Hematopoietic multipotent progenitor cell treated with erythropoietin and hydrocortisone succinate and interleukin-3 and kit ligand, for 17 days (in vitro differentiated cells): ENCODE measurements around the gene MECP2.
A peak's percentile ranks its signal among the peaks of the same experiment; 100 is the strongest.
"Not testable (repeated sequence)": the region's sequence is repeated elsewhere in the genome, so short reads cannot be mapped to it uniquely, and the experiment has no call there.

Experiments
- DNase-seq: peaks from one replicate; pipeline ENCODE4 v3.0.0-alpha.2; 2015; ENCODE audit warnings: low spot score

MECP2 gene

GRCh38 chrX:154097589-154098541 is at the start of gene MECP2:
TSS of gene MECP2 (minus strand) at chrX:154097717.
- peak; percentile 89 for DNase-seq

- not testable (repeated sequence) for DNase-seq
Observed at GRCh38 chrX:154144010-154144409, 46.5 kb upstream of the MECP2 start, which contains the start of gene OPN1LW. TSS of gene OPN1LW (plus strand) at chrX:154144243. CDS start at chrX:154144284, 41 bp downstream.

DNA sequence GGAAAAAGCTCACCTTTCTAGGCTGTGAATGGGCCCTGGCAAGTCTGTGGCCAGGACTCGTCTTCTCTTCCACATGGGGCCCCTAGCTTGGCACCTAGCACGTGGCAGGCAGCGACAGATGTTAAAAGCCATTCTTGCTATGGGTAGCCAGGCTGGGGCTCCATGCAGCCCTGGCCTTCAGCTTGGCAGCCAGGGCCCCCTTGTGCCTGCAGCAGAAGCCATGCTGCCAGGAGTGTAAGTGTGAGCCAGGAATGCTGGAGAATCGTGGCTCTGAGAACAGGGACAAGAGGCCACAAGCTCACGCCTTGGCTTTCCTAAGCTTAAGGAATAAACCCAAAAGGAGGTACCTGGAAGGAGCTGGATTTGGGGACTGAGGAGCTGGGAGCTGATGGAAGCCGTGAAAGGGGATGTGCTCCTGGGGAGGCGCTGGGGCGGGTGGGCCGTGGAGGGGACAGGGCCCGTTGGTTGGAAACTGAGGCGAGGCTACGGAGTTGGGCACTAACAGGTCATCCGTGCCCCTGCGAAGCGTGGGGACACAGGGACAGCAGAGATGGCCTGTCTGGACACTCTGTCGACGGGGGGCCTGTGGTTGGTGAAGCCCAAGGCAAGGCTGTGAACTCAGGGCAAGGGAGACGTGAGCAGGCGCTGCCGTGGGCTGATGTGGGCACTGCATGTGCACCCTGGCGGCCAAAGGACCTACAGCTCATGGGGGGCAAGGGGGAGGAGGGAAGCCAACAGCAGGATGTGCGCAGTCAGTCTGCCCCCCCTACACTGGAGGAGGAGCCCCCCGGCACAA is 45.6 kb upstream of the MECP2 start:
- DNase-seq: no peak

GRCh38 chrX:154142386-154142785 is 44.9 kb upstream of the MECP2 start:
- DNase-seq: no peak

DNA sequence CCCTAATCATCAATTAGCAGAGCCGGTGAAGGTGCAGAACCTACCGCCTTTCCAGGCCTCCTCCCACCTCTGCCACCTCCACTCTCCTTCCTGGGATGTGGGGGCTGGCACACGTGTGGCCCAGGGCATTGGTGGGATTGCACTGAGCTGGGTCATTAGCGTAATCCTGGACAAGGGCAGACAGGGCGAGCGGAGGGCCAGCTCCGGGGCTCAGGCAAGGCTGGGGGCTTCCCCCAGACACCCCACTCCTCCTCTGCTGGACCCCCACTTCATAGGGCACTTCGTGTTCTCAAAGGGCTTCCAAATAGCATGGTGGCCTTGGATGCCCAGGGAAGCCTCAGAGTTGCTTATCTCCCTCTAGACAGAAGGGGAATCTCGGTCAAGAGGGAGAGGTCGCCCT is 43.2 kb upstream of the MECP2 start:
- DNase-seq: no peak

- no peak for DNase-seq
Observed at GRCh38 chrX:154140206-154140605, 42.7 kb upstream of the MECP2 start.

DNA sequence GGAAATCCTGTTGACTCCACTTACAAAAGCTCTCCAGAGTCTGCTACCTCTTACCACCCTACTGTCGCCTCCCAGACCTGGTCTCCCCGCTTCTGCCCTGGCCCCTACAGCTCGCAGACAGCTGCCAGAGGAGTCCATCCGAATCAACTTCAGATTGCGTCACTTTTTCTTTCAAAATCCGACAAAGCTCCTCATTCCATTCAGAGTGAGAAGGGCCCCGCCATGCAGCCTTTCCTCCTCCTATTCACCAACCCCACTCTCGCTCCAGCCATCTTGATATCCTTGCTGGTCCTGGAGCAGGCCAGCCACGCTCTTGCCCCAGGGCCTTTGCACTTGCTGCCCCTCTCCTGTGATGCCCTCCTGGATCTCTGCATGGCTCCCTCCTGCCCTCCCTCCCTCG is 41.3 kb upstream of the MECP2 start:
- DNase-seq: no peak

DNA sequence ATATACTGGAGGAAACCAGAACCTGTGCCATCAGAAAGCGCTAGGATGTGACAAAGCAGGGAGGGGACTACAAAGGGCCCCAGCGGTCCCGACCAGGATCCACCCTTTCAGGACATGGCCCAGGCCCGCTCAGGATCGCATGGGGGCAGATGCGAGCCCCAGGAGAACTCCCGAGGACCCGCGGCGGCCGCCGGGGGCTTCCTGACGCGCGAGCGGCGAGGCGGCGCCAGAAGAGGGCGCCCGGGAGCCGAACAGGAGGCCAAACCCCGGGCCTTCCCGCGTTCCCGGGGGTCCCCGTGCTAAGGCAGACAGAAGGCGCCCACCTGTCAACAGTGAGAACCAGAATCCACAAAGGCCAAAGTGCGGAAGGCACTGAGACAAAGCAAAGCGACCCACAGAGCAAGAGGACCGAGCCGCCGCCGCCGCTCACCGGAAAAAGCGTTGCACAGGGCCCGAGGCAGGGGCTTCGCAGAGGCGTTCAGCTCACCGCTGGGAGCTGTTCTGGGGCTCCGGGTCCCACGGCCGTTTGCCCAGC is 39.2 kb upstream of the MECP2 start:
- peak; percentile 61 for DNase-seq

DNA sequence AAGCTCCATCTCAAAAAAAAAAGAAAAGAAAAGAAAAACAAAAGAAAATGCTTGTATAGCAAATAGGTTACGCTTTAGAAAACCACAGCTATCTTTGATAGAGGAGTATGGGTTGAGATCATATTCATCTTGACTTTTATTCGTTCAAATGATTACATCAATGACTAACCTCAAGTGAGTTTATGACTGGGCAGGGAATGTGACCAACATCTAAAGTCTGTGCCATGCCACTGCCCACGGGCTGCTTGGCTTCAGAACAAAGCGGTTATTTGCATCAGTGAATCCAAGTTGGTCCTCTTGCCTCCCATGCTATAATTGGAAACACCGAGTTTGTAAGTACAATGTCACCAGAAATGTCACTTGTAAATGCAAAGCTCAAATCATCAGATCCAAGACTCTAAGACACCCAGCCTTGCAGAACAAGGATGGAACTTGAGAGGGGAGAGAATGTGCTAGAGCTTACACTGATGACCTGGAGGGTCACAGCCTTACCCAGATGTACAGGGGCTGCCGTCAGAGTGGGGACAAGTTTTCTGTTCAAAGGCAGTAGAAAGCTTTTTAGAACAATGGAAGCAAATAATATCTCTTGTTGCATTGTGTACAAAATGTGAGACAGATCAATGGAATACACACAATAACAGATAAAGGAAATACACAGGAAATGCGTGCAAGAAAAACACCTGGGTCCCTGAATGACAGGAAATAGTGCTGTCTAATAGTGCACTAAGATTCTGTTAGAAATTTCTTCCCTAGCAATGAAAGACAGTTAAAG is 38.1 kb upstream of the MECP2 start:
- DNase-seq: no peak

- no peak for DNase-seq
Observed at GRCh38 chrX:154132366-154132765, 34.8 kb upstream of the MECP2 start.

DNA sequence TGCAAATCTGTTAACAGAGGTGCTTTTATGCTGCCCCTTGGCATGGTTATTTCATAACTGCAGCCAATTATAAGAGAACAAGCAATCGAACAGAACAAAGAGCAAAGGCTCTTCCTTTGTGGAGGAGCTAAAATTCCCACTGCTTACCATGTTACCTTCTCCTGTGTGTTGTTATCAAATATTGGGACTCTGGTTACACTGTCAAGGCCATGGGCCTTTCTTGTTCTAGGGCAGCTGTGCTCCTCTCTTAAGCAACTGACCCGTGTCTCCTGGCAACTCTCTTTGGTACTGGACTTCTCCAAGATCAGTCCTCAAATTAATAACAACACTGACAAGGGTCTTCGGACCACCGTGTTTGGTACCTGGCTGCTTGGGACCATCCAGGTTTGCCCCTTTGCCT is 34.4 kb upstream of the MECP2 start:
- no peak for DNase-seq

DNA sequence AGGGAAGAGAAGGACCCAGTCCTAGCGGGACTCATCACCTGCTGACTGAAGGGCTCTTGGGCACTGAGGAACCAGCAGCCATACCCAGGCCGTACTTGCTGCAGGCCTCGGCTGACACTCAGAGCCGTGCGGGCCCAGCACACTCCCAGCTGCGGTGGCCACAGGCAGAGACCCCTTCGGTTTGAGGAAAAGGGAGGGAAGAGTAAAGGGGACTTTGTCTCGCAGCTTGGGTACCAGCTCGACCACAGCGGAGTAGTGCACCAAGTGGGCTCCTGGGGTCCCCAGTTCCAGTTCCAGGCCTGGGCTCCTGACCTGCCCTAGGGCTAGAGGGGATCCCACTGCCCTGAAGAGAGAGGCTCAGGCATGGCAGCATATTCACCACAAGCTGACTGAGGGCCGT is 28.6 kb upstream of the MECP2 start:
- no peak for DNase-seq

DNA sequence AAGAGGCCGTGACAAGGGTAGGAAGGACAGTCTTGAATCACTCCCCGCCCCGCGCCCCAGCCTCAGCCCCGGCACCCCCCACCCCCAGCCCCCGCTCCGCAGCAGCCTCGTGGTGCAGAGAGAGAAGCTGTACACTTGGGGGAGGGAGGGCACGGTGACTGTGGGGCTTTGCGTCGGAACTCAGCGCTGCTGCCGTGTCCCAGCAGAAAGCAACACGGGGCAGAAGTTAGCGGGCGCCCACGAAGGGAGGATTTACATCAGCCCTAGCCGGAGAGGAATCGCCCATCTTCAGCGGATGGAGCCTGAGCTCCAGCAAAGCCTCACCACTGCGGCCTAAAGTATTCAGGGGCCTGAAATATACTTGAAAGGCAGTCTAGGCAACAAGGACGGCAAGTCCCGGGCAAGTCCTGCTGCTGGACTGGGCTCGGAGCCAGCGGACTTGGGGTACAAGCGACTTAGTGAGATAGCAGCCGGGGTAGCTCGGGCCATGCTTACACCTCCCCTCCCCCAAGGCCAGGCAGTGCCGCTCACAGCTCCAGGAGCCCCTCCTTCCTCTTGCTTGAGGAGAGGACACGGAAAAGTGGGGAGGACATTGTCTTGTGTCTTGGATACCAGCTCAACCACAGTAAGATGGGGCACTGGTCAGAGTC is 28.0 kb upstream of the MECP2 start:
- DNase-seq: peak; percentile 19

DNA sequence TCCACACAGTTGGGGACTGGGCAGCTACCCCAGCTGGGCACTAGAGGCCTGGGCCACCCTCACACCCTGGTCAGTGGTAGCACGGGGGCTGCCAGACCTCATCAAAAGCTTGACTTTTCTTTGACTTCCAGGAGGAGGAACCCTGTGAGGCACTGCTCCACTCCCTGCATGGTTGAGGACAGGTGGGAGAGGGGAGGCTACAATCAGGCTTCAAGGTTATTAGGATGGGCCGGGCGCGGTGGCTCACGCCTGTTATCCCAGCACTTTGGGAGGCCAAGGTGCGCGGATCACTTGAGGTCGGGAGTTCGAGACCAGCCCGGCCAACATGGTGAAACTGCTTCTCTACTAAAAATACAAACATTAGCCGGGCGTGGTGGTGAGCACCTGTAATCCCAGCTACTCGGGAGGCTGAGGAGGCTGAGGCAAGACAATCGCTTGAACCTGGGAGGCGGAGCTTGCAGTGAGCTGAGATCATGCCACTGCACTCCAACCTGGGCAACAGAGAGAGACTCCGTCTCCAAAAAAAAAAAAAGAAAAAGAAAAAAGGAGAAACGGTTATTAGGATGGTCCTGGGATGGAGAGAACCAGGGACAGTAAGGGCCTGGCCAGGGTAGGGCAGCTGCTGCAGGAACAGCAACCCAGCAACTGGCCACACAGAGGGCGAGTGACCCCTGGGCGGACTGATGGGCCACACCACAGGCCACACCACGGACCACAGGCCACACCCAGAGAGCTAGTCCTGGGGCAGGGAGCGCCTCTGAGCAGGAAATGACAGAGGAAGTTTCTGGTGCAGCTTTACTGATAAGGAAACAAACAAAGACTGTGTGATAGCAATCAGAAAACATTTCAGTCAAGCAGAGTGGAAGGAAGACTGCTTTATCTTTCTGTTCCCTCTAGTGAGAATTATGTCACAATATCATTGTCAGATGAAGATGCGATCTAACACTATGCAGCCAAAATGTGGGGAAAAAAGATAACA is 26.0 kb upstream of the MECP2 start:
- DNase-seq: no peak

GRCh38 chrX:154121961-154122360 is 24.4 kb upstream of the MECP2 start:
- no peak for DNase-seq

- no peak for DNase-seq
Observed at GRCh38 chrX:154121207-154121606, 23.7 kb upstream of the MECP2 start.

- DNase-seq: no peak
Observed at GRCh38 chrX:154120567-154120966, 23.1 kb upstream of the MECP2 start.

GRCh38 chrX:154117566-154117965 is 20.0 kb upstream of the MECP2 start:
- DNase-seq: no peak

DNA sequence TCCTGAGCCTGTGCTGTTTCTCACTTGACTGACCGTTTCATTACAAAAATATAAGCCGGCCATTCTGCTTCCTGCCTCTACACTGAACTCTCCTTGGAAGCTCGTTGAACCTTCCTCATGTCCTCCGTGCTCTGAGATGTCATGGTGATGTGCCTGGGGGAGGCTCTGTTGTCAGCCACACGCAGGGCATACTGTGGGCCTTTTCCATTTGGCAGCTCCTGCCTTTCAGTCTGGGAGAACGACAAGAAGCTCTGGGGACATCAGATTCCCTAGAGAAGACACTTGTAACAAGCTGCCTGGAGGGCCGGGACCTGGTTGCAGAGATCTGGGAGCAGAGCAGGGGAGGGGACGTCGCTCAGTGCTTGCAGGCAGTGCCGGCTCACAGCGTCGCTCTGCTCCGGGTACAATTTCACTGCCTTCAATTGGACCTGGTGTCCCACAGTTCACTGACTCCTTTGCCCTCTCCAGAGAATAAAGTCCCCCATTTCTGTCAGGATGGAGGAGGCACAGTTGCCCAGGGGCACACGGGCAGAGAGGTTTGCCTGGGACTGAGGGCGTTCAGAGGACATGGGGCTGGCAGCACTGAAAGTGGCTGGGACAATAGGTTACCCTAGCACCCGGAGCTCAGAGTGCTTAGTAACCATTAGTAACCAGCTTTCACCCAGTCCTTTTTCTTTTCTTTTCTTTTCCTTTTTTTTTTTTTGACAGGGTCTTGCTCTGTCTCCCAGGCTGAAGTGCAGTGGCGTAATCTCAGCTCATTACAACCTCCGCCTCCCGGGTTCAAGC is 19.1 kb upstream of the MECP2 start:
- no peak for DNase-seq
